HCT116 (cell line): ENCODE results near the gene GFAP.

Experiments used
- CBX3 ChIP-seq: IDR thresholded peaks from 2 replicates; pipeline ENCODE4 v1.6.1; 2012; ENCODE audit warnings: low read depth
- CEBPB ChIP-seq: IDR thresholded peaks from 2 replicates; pipeline ENCODE4 v1.6.1; 2012; ENCODE audit warnings: low read depth
- EZH2 ChIP-seq: fragments of 200-600 bp; sonication (generic); IDR thresholded peaks from 2 replicates; pipeline ENCODE4 v1.6.1; 2017; ENCODE audit warnings: antibody characterized with exemption, mixed run types
- EZH2phosphoT487 ChIP-seq: fragments of 200-600 bp; IDR thresholded peaks from 2 replicates; pipeline ENCODE4 v1.6.1; 2018; ENCODE audit warnings: antibody characterized with exemption, borderline replicate concordance
- JUND ChIP-seq: IDR thresholded peaks from 2 replicates; pipeline ENCODE4 v1.6.1; 2012
- MAX ChIP-seq: IDR thresholded peaks from 2 replicates; pipeline ENCODE4 v1.6.1; 2012
- POLR2AphosphoS5 ChIP-seq: IDR thresholded peaks from 2 replicates; pipeline ENCODE4 v1.6.1; 2011; ENCODE audit warnings: mild to moderate bottlenecking, low read depth, low read length, moderate library complexity
- RAD21 ChIP-seq: IDR thresholded peaks from 2 replicates; pipeline ENCODE4 v1.6.1; 2012; ENCODE audit warnings: low read depth, mild to moderate bottlenecking
- SIN3A ChIP-seq: IDR thresholded peaks from 2 replicates; pipeline ENCODE4 v1.6.1; 2012; ENCODE audit warnings: low read depth
- TF ChIP-seq, protein P1 (sequence below), 3 experiments: fragments of 200-600 bp in 1 of 3; sonication (generic) in 1 of 3; IDR thresholded peaks in 2 of 3; conservative IDR thresholded peaks in 1 of 3; 2 replicates each; pipeline ENCODE4 v1.5.1; 2012 to 2017; ENCODE audit warnings: low read depth in 2 of 3, low read length in 2 of 3, antibody characterized with exemption in 1 of 3, borderline replicate concordance in 1 of 3, control low read depth in 1 of 3, mild to moderate bottlenecking in 1 of 3, mixed read lengths in 1 of 3, mixed run types in 1 of 3, moderate library complexity in 1 of 3; ENCODE audit not compliant: insufficient read depth in 1 of 3

DNA sequence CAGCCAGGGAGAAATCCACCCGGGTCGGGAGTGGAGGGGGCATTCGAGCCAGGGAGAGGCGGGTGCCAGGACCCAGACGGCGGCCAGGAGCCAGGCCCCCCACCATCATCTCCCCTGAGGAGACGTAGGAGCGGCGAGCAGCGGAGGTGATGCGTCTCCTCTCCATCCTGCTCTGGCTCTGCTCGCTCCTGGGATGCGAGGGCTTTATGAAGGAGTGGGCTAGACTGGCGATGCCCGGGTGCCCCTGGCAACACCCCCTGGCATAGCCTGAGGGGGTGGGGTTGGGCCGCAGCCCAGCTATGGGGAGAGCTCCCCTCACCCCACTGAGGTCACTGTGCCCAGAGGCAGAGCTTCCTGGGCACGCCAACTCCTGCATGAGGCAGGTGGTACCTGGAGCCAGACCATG is at the start of gene GFAP:
- TF ChIP-seq EZH2: no peak
- no peak for TF ChIP-seq RAD21
- TF ChIP-seq, protein P1, sequence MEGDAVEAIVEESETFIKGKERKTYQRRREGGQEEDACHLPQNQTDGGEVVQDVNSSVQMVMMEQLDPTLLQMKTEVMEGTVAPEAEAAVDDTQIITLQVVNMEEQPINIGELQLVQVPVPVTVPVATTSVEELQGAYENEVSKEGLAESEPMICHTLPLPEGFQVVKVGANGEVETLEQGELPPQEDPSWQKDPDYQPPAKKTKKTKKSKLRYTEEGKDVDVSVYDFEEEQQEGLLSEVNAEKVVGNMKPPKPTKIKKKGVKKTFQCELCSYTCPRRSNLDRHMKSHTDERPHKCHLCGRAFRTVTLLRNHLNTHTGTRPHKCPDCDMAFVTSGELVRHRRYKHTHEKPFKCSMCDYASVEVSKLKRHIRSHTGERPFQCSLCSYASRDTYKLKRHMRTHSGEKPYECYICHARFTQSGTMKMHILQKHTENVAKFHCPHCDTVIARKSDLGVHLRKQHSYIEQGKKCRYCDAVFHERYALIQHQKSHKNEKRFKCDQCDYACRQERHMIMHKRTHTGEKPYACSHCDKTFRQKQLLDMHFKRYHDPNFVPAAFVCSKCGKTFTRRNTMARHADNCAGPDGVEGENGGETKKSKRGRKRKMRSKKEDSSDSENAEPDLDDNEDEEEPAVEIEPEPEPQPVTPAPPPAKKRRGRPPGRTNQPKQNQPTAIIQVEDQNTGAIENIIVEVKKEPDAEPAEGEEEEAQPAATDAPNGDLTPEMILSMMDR (IDR thresholded peaks at IDR 0.05 in 2 of 3, conservative IDR thresholded peaks at IDR 0.05 in 1 of 3; ENCODE audit: borderline replicate concordance in 1 of 3, insufficient read depth in 1 of 3, low read depth in 2 of 3, low read length in 2 of 3): no peak
- no peak for TF ChIP-seq POLR2AphosphoS5
- TF ChIP-seq JUND: no peak
- TF ChIP-seq MAX: no peak
- TF ChIP-seq CEBPB: no peak
- TF ChIP-seq CBX3: no peak
- TF ChIP-seq SIN3A: no peak
- no peak for TF ChIP-seq EZH2phosphoT487
